T-helper 17 cell (primary cell): ENCODE data around the gene TTC7B. TPM values are rescaled to one million over a fixed set of nuclear protein-coding genes. Genes with fewer than 3 reads are reported as not detected.
"Not testable (repeated sequence)": the region's sequence is repeated elsewhere in the genome, so short reads cannot be mapped to it uniquely, and the experiment has no call there.

Source experiments
- ATAC-seq: fragments of 150-1000 bp; cut with Tn5 transposase; 2 replicates; pipeline ENCODE4 v1.10.0; 2021; ENCODE audit warnings: mild to moderate bottlenecking, moderate library complexity
- DNase-seq, 3 donors: peaks; one replicate each; pipeline versions ENCODE4 v3.0.0 to v3.0.0-alpha.2; 2020 to 2021
- H3K9me3 ChIP-seq: one replicate; pipeline ENCODE4 v1.7.0; 2013; ENCODE audit warnings: low read length, mild to moderate bottlenecking; ENCODE audit not compliant: control insufficient read depth, poor library complexity, severe bottlenecking
- H3K27ac Mint-ChIP-seq: one replicate; pipeline ENCODE4 v1.8.0; 2022; ENCODE audit warnings: mild to moderate bottlenecking, moderate library complexity, mixed read lengths
- H3K27me3 Mint-ChIP-seq: one replicate; pipeline ENCODE4 v1.8.0; 2022; ENCODE audit warnings: mixed read lengths
- H3K36me3 Mint-ChIP-seq: one replicate; pipeline ENCODE4 v1.8.0; 2022; ENCODE audit warnings: low read depth, mixed read lengths
- H3K4me1 Mint-ChIP-seq: one replicate; pipeline ENCODE4 v1.8.0; 2022; ENCODE audit warnings: mild to moderate bottlenecking, mixed read lengths
- H3K4me3 Mint-ChIP-seq: one replicate; pipeline ENCODE4 v1.8.0; 2022; ENCODE audit warnings: mild to moderate bottlenecking, moderate library complexity, mixed read lengths
- total RNA-seq, 4 donors: library from RNA in 2 of 4; stranded (reverse) in 2 of 4; gene quantifications; one replicate each; pipeline ENCODE4 v1.2.3 and lab custom pipeline; 2022 to 2026

The TTC7B gene
- total RNA-seq, 2 donors from 2014 or later: 2.5 to 28.3 TPM

GRCh38 chr14:90827919-90828610, 11.8 kb upstream of the TTC7B start:
- peak; percentile 100 for ATAC-seq
- H3K4me3 Mint-ChIP-seq: peak overlapping the region; percentile 80
- H3K9me3 ChIP-seq: no peaks in the 10 kb centered on the region
- peaks cover 18% of the 10 kb centered on the region for H3K4me1 Mint-ChIP-seq
- no peaks in the 10 kb centered on the region for H3K27me3 Mint-ChIP-seq
- DNase-seq: peak; percentile 88 to 89 (median 88)
- peak overlapping the region; percentile 91 for H3K27ac Mint-ChIP-seq
- no peaks in the 10 kb centered on the region for H3K36me3 Mint-ChIP-seq

- H3K36me3 Mint-ChIP-seq, H3K9me3 ChIP-seq, ATAC-seq, H3K27me3 Mint-ChIP-seq, DNase-seq, H3K27ac Mint-ChIP-seq, H3K4me3 Mint-ChIP-seq: not testable (repeated sequence)
- peaks cover 15% of the 10 kb centered on the region for H3K4me1 Mint-ChIP-seq
These were observed 7.3 kb upstream of the TTC7B start for GRCh38 chr14:90823542-90823941.

- no peaks in the 10 kb centered on the region for H3K9me3 ChIP-seq
- Mint-ChIP-seq H3K4me3 (no peak overlapping the region), H3K27ac (peak overlapping the region; percentile 87), H3K36me3 (no peaks in the 10 kb centered on the region), H3K4me1 (peaks cover 10% of the 10 kb centered on the region), H3K27me3 (no peaks in the 10 kb centered on the region)
- ATAC-seq: peak; percentile 97
- peak; percentile 26 to 47 (median 35) for DNase-seq
These were observed 4.7 kb upstream of the TTC7B start for GRCh38 chr14:90820958-90821357.

- H3K27ac Mint-ChIP-seq: peak overlapping the region; percentile 87
- H3K9me3 ChIP-seq: no peaks in the 10 kb centered on the region
- H3K4me3 Mint-ChIP-seq: no peak overlapping the region
- H3K27me3 Mint-ChIP-seq: no peaks in the 10 kb centered on the region
- DNase-seq (no peak), ATAC-seq (no peak)
- peaks cover 12% of the 10 kb centered on the region for H3K4me1 Mint-ChIP-seq
- no peaks in the 10 kb centered on the region for H3K36me3 Mint-ChIP-seq
These were observed 3.6 kb upstream of the TTC7B start for GRCh38 chr14:90819734-90820393.

GRCh38 chr14:90818715-90819114, 2.5 kb upstream of the TTC7B start:
- Mint-ChIP-seq H3K27me3 (no peaks in the 10 kb centered on the region), H3K36me3 (no peaks in the 10 kb centered on the region), H3K27ac (no peak overlapping the region), H3K4me1 (peaks cover 15% of the 10 kb centered on the region), H3K4me3 (no peak overlapping the region)
- DNase-seq (no peak), ATAC-seq (no peak)
- no peaks in the 10 kb centered on the region for H3K9me3 ChIP-seq

- peak overlapping the region; percentile 69 for H3K27ac Mint-ChIP-seq
- H3K9me3 ChIP-seq: no peaks in the 10 kb centered on the region
- no peaks in the 10 kb centered on the region for H3K36me3 Mint-ChIP-seq
- no peak for ATAC-seq
- no peaks in the 10 kb centered on the region for H3K27me3 Mint-ChIP-seq
- peak overlapping the region; percentile 85 for H3K4me3 Mint-ChIP-seq
- peaks cover 15% of the 10 kb centered on the region for H3K4me1 Mint-ChIP-seq
- no peak for DNase-seq
These were observed 629 bp upstream of the TTC7B start for GRCh38 chr14:90816681-90817436.

- Mint-ChIP-seq H3K27ac (peak overlapping the region; percentile 82), H3K36me3 (no peaks in the 10 kb centered on the region), H3K27me3 (no peaks in the 10 kb centered on the region), H3K4me1 (peaks cover 10% of the 10 kb centered on the region), H3K4me3 (peak overlapping the region; percentile 89)
- DNase-seq: no peak
- H3K9me3 ChIP-seq: no peaks in the 10 kb centered on the region
- ATAC-seq: no peak
These were observed 733 bp downstream of the TTC7B start for GRCh38 chr14:90815572-90815821.

- DNase-seq (no peak), ATAC-seq (no peak)
- H3K27ac Mint-ChIP-seq: peak overlapping the region; percentile 82
- no peaks in the 10 kb centered on the region for H3K36me3 Mint-ChIP-seq
- H3K9me3 ChIP-seq: no peaks in the 10 kb centered on the region
- H3K4me3 Mint-ChIP-seq: peak overlapping the region; percentile 89
- no peaks in the 10 kb centered on the region for H3K27me3 Mint-ChIP-seq
- peaks cover 8% of the 10 kb centered on the region for H3K4me1 Mint-ChIP-seq
These were observed 1.2 kb downstream of the TTC7B start for GRCh38 chr14:90814806-90815571.

GRCh38 chr14:90813442-90813841, 2.8 kb downstream of the TTC7B start:
- no peak for DNase-seq
- peak overlapping the region; percentile 67 for H3K27ac Mint-ChIP-seq
- no peak overlapping the region for H3K4me3 Mint-ChIP-seq
- ATAC-seq: no peak
- H3K4me1 Mint-ChIP-seq: peaks cover 5% of the 10 kb centered on the region
- no peaks in the 10 kb centered on the region for H3K27me3 Mint-ChIP-seq
- no peaks in the 10 kb centered on the region for H3K9me3 ChIP-seq
- H3K36me3 Mint-ChIP-seq: no peaks in the 10 kb centered on the region

- Mint-ChIP-seq H3K4me1 (peaks cover 5% of the 10 kb centered on the region), H3K27me3 (no peaks in the 10 kb centered on the region), H3K36me3 (no peaks in the 10 kb centered on the region), H3K27ac (peak overlapping the region; percentile 66), H3K4me3 (no peak overlapping the region)
- ATAC-seq (no peak), DNase-seq (no peak)
- no peaks in the 10 kb centered on the region for H3K9me3 ChIP-seq
These were observed 4.1 kb downstream of the TTC7B start for GRCh38 chr14:90812109-90812508.

- no peaks in the 10 kb centered on the region for H3K9me3 ChIP-seq
- no peak for ATAC-seq
- no peaks in the 10 kb centered on the region for H3K27me3 Mint-ChIP-seq
- H3K36me3 Mint-ChIP-seq: no peaks in the 10 kb centered on the region
- DNase-seq: no peak
- H3K4me1 Mint-ChIP-seq: peaks cover 5% of the 10 kb centered on the region
- peak overlapping the region; percentile 66 for H3K27ac Mint-ChIP-seq
- no peak overlapping the region for H3K4me3 Mint-ChIP-seq
These were observed 4.6 kb downstream of the TTC7B start for GRCh38 chr14:90811641-90812040.

- H3K4me3 Mint-ChIP-seq: no peak overlapping the region
- H3K36me3 Mint-ChIP-seq: no peaks in the 10 kb centered on the region
- H3K4me1 Mint-ChIP-seq: peaks cover 5% of the 10 kb centered on the region
- no peak for ATAC-seq
- H3K9me3 ChIP-seq: no peaks in the 10 kb centered on the region
- H3K27me3 Mint-ChIP-seq: no peaks in the 10 kb centered on the region
- DNase-seq: no peak
- no peak overlapping the region for H3K27ac Mint-ChIP-seq
These were observed 5.4 kb downstream of the TTC7B start for GRCh38 chr14:90810806-90811205.
